HEK293T (cell line): ENCODE data around the gene RAB11FIP3.

Experiments used
- FOXM1 ChIP-seq: fragments of 450-650 bp; IDR thresholded peaks from 2 replicates; pipeline ENCODE4 v1.6.1; 2017; ENCODE audit warnings: mild to moderate bottlenecking, borderline replicate concordance
- SP1 ChIP-seq: fragments of 450-650 bp; IDR thresholded peaks from 2 replicates; pipeline ENCODE4 v1.6.1; 2017

DNA sequence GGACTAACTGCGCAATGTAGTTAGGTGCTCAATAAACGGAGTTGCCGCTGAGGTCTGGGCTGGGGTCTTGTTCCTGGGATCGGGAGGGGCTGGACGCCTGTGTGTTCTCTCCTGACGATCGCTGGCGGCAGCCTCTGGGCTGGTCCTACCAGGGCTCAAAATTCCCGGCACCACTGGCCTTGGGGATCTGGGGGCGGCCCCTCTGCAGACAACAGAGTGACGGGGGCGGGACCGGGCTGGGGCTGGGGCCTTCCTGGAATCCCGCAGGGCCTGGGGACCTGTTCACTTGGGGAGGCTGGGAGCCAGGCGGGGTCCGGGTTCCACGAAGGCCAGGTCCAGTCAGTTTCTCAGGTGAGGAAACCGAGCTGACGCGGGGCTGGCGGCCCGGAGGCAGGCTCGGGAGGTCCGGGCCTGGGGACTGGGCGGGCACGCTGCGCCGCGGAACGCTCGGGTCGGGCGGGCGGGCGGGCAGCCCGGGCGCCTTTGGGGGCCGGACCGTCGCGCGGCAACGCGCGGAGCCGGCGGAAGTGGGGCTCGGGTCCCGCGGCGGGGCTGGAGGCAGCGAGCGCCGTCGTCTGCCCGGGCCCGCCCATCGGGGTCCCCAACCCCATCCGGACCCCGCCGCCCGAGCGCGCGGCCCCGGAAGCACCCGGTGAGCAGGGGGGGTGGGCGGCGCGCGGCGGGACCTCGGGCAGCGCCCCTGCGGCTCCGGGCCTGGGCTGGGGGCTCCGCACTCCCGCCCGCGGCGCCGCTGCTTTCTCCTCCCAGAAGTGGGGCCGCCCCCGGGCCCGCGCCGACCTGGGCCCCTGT is 144.2 kb downstream of the RAB11FIP3 start, which contains the start of gene PIGQ:
- TF ChIP-seq FOXM1: no peak
- TF ChIP-seq SP1: no peak
